AG04450 (cell line): Measurements from ENCODE around the gene STK32A. TPM values are rescaled to one million over a fixed set of nuclear protein-coding genes. Genes with fewer than 3 reads are reported as not detected.

Experiments used
- CTCF ChIA-PET: fragments of 300-600, 350-600 bp; formaldehyde crosslinking; extraction: SDS; loops from one replicate; lab custom pipeline; 2022; ENCODE audit warnings: antibody characterized with exemption, inconsistent platforms; lab: Charles Lee
- POLR2A ChIA-PET: fragments of 350-600 bp; formaldehyde crosslinking; extraction: SDS; loops from one replicate; lab custom pipeline; 2021; ENCODE audit warnings: antibody characterized with exemption, inconsistent platforms; lab: Yijun Ruan, JAX
- DNase-seq: peaks from one replicate; pipeline ENCODE4 v3.0.0-alpha.2; 2011; ENCODE audit warnings: low read depth, low spot score
- H3K27ac ChIP-seq: one replicate; pipeline ENCODE4 v1.5.1; 2012; ENCODE audit warnings: low read depth, low read length, control low read depth
- H3K27me3 ChIP-seq: one replicate; pipeline ENCODE4 v1.6.0; 2012; ENCODE audit warnings: low read length; ENCODE audit not compliant: control insufficient read depth, insufficient read depth
- H3K4me3 ChIP-seq: 2 replicates; pipeline ENCODE4 v1.5.1; 2011; ENCODE audit warnings: mild to moderate bottlenecking, low read depth, low read length, control low read depth
- H3K9me3 ChIP-seq: 2 replicates; pipeline ENCODE4 v1.5.1; 2012; ENCODE audit warnings: low read length; ENCODE audit not compliant: control insufficient read depth, insufficient read depth
- CTCF ChIP-seq: IDR thresholded peaks from 2 replicates; pipeline ENCODE4 v1.5.1; 2011; ENCODE audit warnings: low read depth, low read length, control low read depth, inconsistent platforms
- polyA plus RNA-seq: library from polyadenylated mRNA; depleted of rRNA; stranded (reverse); fragments of >200 nt; gene quantifications from 2 replicates; pipeline ENCODE4 v1.2.3, GENCODE V29; 2011

STK32A gene
- polyA plus RNA-seq, 1 experiment: 0.20 TPM

GRCh38 chr5:147426640-147427327 is 192.0 kb downstream of the STK32A start:
- CTCF ChIA-PET: interaction anchor here (0.9 to 1.7 kb wide), 3 partner anchors 27 to 328 kb away, joined by 3 to 8 read pairs (median 3); no protein-coding TSS in a partner anchor
- POLR2A ChIA-PET: no interaction called here
- no peak for TF ChIP-seq CTCF
- Histone ChIP-seq H3K27me3 (no peaks in the 10 kb centered on the region), H3K4me3 (no peak overlapping the region), H3K9me3 (no peaks in the 10 kb centered on the region), H3K27ac (no peak overlapping the region)
- no peak for DNase-seq

GRCh38 chr5:147427521-147428401 is 192.9 kb downstream of the STK32A start:
- Histone ChIP-seq H3K27me3 (no peaks in the 10 kb centered on the region), H3K27ac (no peak overlapping the region), H3K4me3 (no peak overlapping the region), H3K9me3 (no peaks in the 10 kb centered on the region)
- DNase-seq: no peak
- TF ChIP-seq CTCF: no peak
- CTCF ChIA-PET: interaction anchor here (1.0 to 2.7 kb wide), 3 partner anchors 31 to 239 kb away, joined by 3 to 8 read pairs (median 3); no protein-coding TSS in a partner anchor
- POLR2A ChIA-PET: no interaction called here

- Histone ChIP-seq H3K27ac (no peak overlapping the region), H3K9me3 (no peaks in the 10 kb centered on the region), H3K4me3 (no peak overlapping the region), H3K27me3 (no peaks in the 10 kb centered on the region)
- CTCF ChIA-PET: interaction anchor here (0.7 to 3.1 kb wide), 3 partner anchors 9 to 128 kb away, joined by 3 to 12 read pairs (median 4); no protein-coding TSS in a partner anchor
- TF ChIP-seq CTCF: no peak
- POLR2A ChIA-PET: no interaction called here
- DNase-seq: no peak
Measured at GRCh38 chr5:147430628-147431027, 195.8 kb downstream of the STK32A start.

- Histone ChIP-seq H3K9me3 (no peaks in the 10 kb centered on the region), H3K27ac (no peak overlapping the region), H3K27me3 (no peaks in the 10 kb centered on the region), H3K4me3 (no peak overlapping the region)
- ChIA-PET CTCF (interaction anchor here (1.2 to 3.1 kb wide), 3 partner anchors 22 to 146 kb away, joined by 3 to 12 read pairs (median 4); no protein-coding TSS in a partner anchor), POLR2A (no interaction called here)
- no peak for TF ChIP-seq CTCF
- no peak for DNase-seq
Measured at GRCh38 chr5:147431586-147431985, 196.8 kb downstream of the STK32A start.
